ENCODE results near the gene VMO1. TPM values are rescaled to one million over a fixed set of nuclear protein-coding genes. Genes with fewer than 3 reads are reported as not detected.

VMO1 gene
- total and polyA plus RNA-seq, 4 donors: 1.7 to 9.1 (median 3.9) TPM

GRCh38 chr17:4802228-4802627, 16.1 kb upstream of the VMO1 start, which contains the start of gene C17orf114:
TSS of gene C17orf114 (minus strand) at chr17:4802328.
- Histone ChIP-seq H3K4me3 (ENCODE audit: low read depth in 1 of 3, low read length in 3 of 3) (no peak within 1 kb of the TSS), H3K4me1 (ENCODE audit: control insufficient read depth in 4 of 4, insufficient read depth in 4 of 4, low read length in 3 of 4) (peaks cover under 1 to 11% (median 8%) of the 10 kb centered on the region in 4 donors), H3K27me3 (ENCODE audit: control insufficient read depth in 4 of 4, insufficient read depth in 4 of 4, low read length in 3 of 4) (no peaks in the 10 kb centered on the region), H3K36me3 (ENCODE audit: control insufficient read depth in 4 of 4, insufficient read depth in 3 of 4, low read depth in 1 of 4, low read length in 3 of 4) (peaks cover 6 to 19% (median 16%) of the 10 kb centered on the region in 4 donors), H3K9ac (ENCODE audit: low read depth in 1 of 2, low read length in 2 of 2) (no peak within 1 kb of the TSS), H3K9me3 (ENCODE audit: control insufficient read depth in 4 of 4, low read length in 3 of 4) (no peaks in the 10 kb centered on the region), H3K27ac (ENCODE audit: low read depth in 1 of 2, low read length in 2 of 2) (no peak within 1 kb of the TSS)
- DNase-seq (ENCODE audit: low spot score): no peak
- TF ChIP-seq FOXA2 (IDR thresholded peaks at IDR 0.05) (no peak), RAD21 (IDR thresholded peaks at IDR 0.05) (no peak), SP1 (IDR thresholded peaks at IDR 0.05) (no peak), HNF4A (conservative IDR thresholded peaks at IDR 0.05) (no peak), YY1 (IDR thresholded peaks at IDR 0.05) (no peak), CTCF (IDR thresholded peaks at IDR 0.05; ENCODE audit: low read depth, low read length, missing input control) (no peak), MAX (IDR thresholded peaks at IDR 0.05) (no peak), ZBTB33 (IDR thresholded peaks at IDR 0.05) (no peak), JUND (IDR thresholded peaks at IDR 0.05) (no peak), RXRA (IDR thresholded peaks at IDR 0.05) (no peak), REST (IDR thresholded peaks at IDR 0.05) (no peak), ATF3 (IDR thresholded peaks at IDR 0.05) (no peak), GABPA (IDR thresholded peaks at IDR 0.05 in 1 of 2, conservative IDR thresholded peaks at IDR 0.05 in 1 of 2) (no peak), EGR1 (IDR thresholded peaks at IDR 0.05; ENCODE audit: low read depth in 2 of 2) (no peak), HNF4G (IDR thresholded peaks at IDR 0.05) (no peak), TAF1 (conservative IDR thresholded peaks at IDR 0.05) (no peak), FOXA1 (IDR thresholded peaks at IDR 0.05) (no peak), NR2F2 (IDR thresholded peaks at IDR 0.05) (no peak)
- WGBS: 86% methylated on average over 9 of the region's 9 CpGs

Measured in liver (tissue), 9 donors.